HepG2 (cell line): ENCODE data around the gene C3orf80.

Experiments used
- ELF4 ChIP-seq: sonication (generic); formaldehyde crosslinking; IDR thresholded peaks from 2 replicates; pipeline ENCODE4 v1.5.0; 2020; ENCODE audit warnings: missing genetic modification reagents, mild to moderate bottlenecking, moderate library complexity, borderline replicate concordance
- POLR2A ChIP-seq, 2 experiments: IDR thresholded peaks; 2 replicates each; pipeline ENCODE4 v1.6.1; 2011; ENCODE audit warnings: low read depth in 2 of 2, low read length in 2 of 2, mild to moderate bottlenecking in 1 of 2, moderate library complexity in 1 of 2; ENCODE audit not compliant: insufficient read depth in 1 of 2
- POLR2AphosphoS2 ChIP-seq: IDR thresholded peaks from 2 replicates; pipeline ENCODE4 v1.6.1; 2011; ENCODE audit warnings: low read depth, low read length, improper control_type of control experiment
- SMARCE1 ChIP-seq: fragments of 450-650 bp; IDR thresholded peaks from 2 replicates; pipeline ENCODE4 v1.6.1; 2017; ENCODE audit warnings: borderline replicate concordance
- SP1 ChIP-seq, 2 experiments: fragments of 450-650 bp in 1 of 2; sonication (generic) in 1 of 2; formaldehyde crosslinking in 1 of 2; IDR thresholded peaks; 2 replicates each; pipeline versions ENCODE4 v1.4.0 to v1.6.1; 2016 to 2020; ENCODE audit warnings: missing genetic modification reagents in 1 of 2
- ZBED4 ChIP-seq: sonication (generic); formaldehyde crosslinking; IDR thresholded peaks from 2 replicates; pipeline ENCODE4 v1.4.0; 2020; ENCODE audit warnings: missing genetic modification reagents, borderline replicate concordance
- ZNF570 ChIP-seq: sonication (generic); formaldehyde crosslinking; IDR thresholded peaks from 2 replicates; pipeline ENCODE4 v1.4.0; 2020; ENCODE audit warnings: mild to moderate bottlenecking, missing genetic modification reagents, borderline replicate concordance
- TF ChIP-seq, protein P1 (sequence below): sonication (generic); formaldehyde crosslinking; IDR thresholded peaks from 2 replicates; pipeline ENCODE4 v1.5.0; 2020; ENCODE audit warnings: mild to moderate bottlenecking, missing genetic modification reagents, moderate library complexity
- TF ChIP-seq, protein P2 (sequence below): sonication (generic); formaldehyde crosslinking; IDR thresholded peaks from 2 replicates; pipeline ENCODE4 v1.4.0; 2020; ENCODE audit warnings: mild to moderate bottlenecking, missing genetic modification reagents
- TF ChIP-seq, protein P3 (sequence below): fragments of 450-650 bp; IDR thresholded peaks from 2 replicates; pipeline ENCODE4 v1.6.1; 2017

GRCh38 chr3:160187288-160187687 is 37.9 kb upstream of the C3orf80 start:
- TF ChIP-seq POLR2A (IDR thresholded peaks at IDR 0.05; ENCODE audit: insufficient read depth in 1 of 2, low read depth in 2 of 2, low read length in 2 of 2) (no peak), POLR2AphosphoS2 (no peak), SMARCE1 (no peak), SP1 (IDR thresholded peaks at IDR 0.05) (no peak), SP1 (CRISPR knock-in tag; IDR thresholded peaks at IDR 0.05) (no peak), ZBED4 (CRISPR knock-in tag) (no peak), ZNF570 (CRISPR knock-in tag) (no peak), ELF4 (CRISPR knock-in tag) (no peak)
- TF ChIP-seq, protein P1, sequence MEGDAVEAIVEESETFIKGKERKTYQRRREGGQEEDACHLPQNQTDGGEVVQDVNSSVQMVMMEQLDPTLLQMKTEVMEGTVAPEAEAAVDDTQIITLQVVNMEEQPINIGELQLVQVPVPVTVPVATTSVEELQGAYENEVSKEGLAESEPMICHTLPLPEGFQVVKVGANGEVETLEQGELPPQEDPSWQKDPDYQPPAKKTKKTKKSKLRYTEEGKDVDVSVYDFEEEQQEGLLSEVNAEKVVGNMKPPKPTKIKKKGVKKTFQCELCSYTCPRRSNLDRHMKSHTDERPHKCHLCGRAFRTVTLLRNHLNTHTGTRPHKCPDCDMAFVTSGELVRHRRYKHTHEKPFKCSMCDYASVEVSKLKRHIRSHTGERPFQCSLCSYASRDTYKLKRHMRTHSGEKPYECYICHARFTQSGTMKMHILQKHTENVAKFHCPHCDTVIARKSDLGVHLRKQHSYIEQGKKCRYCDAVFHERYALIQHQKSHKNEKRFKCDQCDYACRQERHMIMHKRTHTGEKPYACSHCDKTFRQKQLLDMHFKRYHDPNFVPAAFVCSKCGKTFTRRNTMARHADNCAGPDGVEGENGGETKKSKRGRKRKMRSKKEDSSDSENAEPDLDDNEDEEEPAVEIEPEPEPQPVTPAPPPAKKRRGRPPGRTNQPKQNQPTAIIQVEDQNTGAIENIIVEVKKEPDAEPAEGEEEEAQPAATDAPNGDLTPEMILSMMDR = no peak
- TF ChIP-seq, protein P2, sequence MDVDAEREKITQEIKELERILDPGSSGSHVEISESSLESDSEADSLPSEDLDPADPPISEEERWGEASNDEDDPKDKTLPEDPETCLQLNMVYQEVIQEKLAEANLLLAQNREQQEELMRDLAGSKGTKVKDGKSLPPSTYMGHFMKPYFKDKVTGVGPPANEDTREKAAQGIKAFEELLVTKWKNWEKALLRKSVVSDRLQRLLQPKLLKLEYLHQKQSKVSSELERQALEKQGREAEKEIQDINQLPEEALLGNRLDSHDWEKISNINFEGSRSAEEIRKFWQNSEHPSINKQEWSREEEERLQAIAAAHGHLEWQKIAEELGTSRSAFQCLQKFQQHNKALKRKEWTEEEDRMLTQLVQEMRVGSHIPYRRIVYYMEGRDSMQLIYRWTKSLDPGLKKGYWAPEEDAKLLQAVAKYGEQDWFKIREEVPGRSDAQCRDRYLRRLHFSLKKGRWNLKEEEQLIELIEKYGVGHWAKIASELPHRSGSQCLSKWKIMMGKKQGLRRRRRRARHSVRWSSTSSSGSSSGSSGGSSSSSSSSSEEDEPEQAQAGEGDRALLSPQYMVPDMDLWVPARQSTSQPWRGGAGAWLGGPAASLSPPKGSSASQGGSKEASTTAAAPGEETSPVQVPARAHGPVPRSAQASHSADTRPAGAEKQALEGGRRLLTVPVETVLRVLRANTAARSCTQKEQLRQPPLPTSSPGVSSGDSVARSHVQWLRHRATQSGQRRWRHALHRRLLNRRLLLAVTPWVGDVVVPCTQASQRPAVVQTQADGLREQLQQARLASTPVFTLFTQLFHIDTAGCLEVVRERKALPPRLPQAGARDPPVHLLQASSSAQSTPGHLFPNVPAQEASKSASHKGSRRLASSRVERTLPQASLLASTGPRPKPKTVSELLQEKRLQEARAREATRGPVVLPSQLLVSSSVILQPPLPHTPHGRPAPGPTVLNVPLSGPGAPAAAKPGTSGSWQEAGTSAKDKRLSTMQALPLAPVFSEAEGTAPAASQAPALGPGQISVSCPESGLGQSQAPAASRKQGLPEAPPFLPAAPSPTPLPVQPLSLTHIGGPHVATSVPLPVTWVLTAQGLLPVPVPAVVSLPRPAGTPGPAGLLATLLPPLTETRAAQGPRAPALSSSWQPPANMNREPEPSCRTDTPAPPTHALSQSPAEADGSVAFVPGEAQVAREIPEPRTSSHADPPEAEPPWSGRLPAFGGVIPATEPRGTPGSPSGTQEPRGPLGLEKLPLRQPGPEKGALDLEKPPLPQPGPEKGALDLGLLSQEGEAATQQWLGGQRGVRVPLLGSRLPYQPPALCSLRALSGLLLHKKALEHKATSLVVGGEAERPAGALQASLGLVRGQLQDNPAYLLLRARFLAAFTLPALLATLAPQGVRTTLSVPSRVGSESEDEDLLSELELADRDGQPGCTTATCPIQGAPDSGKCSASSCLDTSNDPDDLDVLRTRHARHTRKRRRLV (CRISPR knock-in tag) = no peak
- TF ChIP-seq, protein P3, sequence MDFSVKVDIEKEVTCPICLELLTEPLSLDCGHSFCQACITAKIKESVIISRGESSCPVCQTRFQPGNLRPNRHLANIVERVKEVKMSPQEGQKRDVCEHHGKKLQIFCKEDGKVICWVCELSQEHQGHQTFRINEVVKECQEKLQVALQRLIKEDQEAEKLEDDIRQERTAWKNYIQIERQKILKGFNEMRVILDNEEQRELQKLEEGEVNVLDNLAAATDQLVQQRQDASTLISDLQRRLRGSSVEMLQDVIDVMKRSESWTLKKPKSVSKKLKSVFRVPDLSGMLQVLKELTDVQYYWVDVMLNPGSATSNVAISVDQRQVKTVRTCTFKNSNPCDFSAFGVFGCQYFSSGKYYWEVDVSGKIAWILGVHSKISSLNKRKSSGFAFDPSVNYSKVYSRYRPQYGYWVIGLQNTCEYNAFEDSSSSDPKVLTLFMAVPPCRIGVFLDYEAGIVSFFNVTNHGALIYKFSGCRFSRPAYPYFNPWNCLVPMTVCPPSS = no peak
